Panc1 (cell line): ENCODE results near the gene RAB11FIP3. TPM values are rescaled to one million over a fixed set of nuclear protein-coding genes. Genes with fewer than 3 reads are reported as not detected.

ENCODE experiments used
- ATAC-seq: fragments of 200-7000 bp; cut with Tn5 transposase; 2 replicates; pipeline ENCODE4 v1.9.1; 2020; ENCODE audit warnings: mild to moderate bottlenecking, moderate library complexity
- BruUV-seq: library from RNA; stranded (reverse); fragments of 400-500 nt; replicated peaks from 2 replicates; lab custom pipeline; 2021; lab: Mats Ljungman, UMichigan
- CTCF ChIA-PET: fragments of 300-600 bp; sonication (Branson Sonifier 250); formaldehyde crosslinking; loops from one replicate; lab custom pipeline; 2022; ENCODE audit warnings: antibody characterized with exemption; lab: Charles Lee
- POLR2A ChIA-PET: fragments of 300-600 bp; sonication (Branson Sonifier 250); formaldehyde crosslinking; loops from one replicate; lab custom pipeline; 2022; ENCODE audit warnings: antibody characterized with exemption; lab: Charles Lee
- DNase-seq: peaks from one replicate; pipeline ENCODE4 v3.0.0-alpha.2; 2010; ENCODE audit warnings: low read depth, low spot score
- H3K27ac ChIP-seq: 2 replicates; pipeline ENCODE4 v1.5.1; 2011; ENCODE audit warnings: mild to moderate bottlenecking, low read length, inconsistent platforms
- H3K27me3 ChIP-seq: fragments of 200-500 bp; sonication (Bioruptor generic); 2 replicates; pipeline ENCODE4 v1.6.0; 2014; ENCODE audit warnings: low read length, inconsistent platforms; ENCODE audit not compliant: control insufficient read depth, insufficient read depth
- H3K36me3 ChIP-seq: fragments of 200-500 bp; sonication (Bioruptor generic); 2 replicates; pipeline ENCODE4 v1.5.1; 2014; ENCODE audit warnings: inconsistent platforms, mild to moderate bottlenecking, low read length, moderate library complexity; ENCODE audit not compliant: control insufficient read depth, insufficient read depth
- H3K4me1 ChIP-seq: 2 replicates; pipeline ENCODE4 v1.5.1; 2011; ENCODE audit warnings: inconsistent platforms, mild to moderate bottlenecking, low read length, moderate library complexity; ENCODE audit not compliant: control insufficient read depth, insufficient read depth
- H3K4me3 ChIP-seq, 2 experiments: 2 replicates each; pipeline ENCODE4 v1.5.1; 2011 to 2012; ENCODE audit warnings: low read depth in 2 of 2, low read length in 2 of 2, mild to moderate bottlenecking in 2 of 2, inconsistent platforms in 1 of 2, moderate library complexity in 1 of 2
- H3K9me3 ChIP-seq: fragments of 200-500 bp; sonication (Bioruptor generic); 2 replicates; pipeline ENCODE4 v1.5.1; 2014; ENCODE audit warnings: low read depth, mild to moderate bottlenecking, inconsistent platforms, low read length, moderate library complexity; ENCODE audit not compliant: control insufficient read depth, insufficient read depth
- CTCF ChIP-seq: fragments of 450-650 bp; IDR thresholded peaks from 2 replicates; pipeline ENCODE4 v1.5.1; 2017; ENCODE audit warnings: mild to moderate bottlenecking
- POLR2AphosphoS5 ChIP-seq: IDR thresholded peaks from 2 replicates; pipeline ENCODE4 v1.6.1; 2012; ENCODE audit warnings: mild to moderate bottlenecking, low read depth, low read length, moderate library complexity
- REST ChIP-seq, 2 experiments: IDR thresholded peaks; 2 replicates each; pipeline ENCODE4 v1.6.1; 2011 to 2012; ENCODE audit warnings: low read depth in 2 of 2, control low read depth in 1 of 2, low read length in 1 of 2, mild to moderate bottlenecking in 1 of 2, moderate library complexity in 1 of 2; ENCODE audit not compliant: insufficient read depth in 1 of 2
- SIN3A ChIP-seq: IDR thresholded peaks from 2 replicates; pipeline ENCODE4 v1.6.1; 2012; ENCODE audit warnings: low read depth, mild to moderate bottlenecking, low read length, moderate library complexity, borderline replicate concordance; ENCODE audit not compliant: insufficient read depth
- TCF7L2 ChIP-seq: IDR thresholded peaks from 2 replicates; pipeline ENCODE4 v1.6.1; 2011; ENCODE audit warnings: mild to moderate bottlenecking, low read depth, low read length, inconsistent platforms
- in situ Hi-C: cut with HindIII; loops from 2 replicates; pipeline ENCODE4 v1.10.0; 2016; ENCODE audit warnings: low sequenced_read_pairs, low pct_unique_long_range_greater_than_20kb
- intact Hi-C: fragments of 100-400 bp; cut with micrococcal nuclease; formaldehyde crosslinking; loops from one replicate; pipeline ENCODE4 v1.10.0; 2022; ENCODE audit not compliant: unreplicated experiment
- total RNA-seq: library from RNA; stranded (reverse); gene quantifications from one replicate; pipeline ENCODE4 v1.2.1, GENCODE V29; 2021; ENCODE audit not compliant: unreplicated experiment

The RAB11FIP3 gene
- total RNA-seq, 1 experiment from 2014 or later, result 57.3 TPM

GRCh38 chr16:457732-458400 is 32.4 kb downstream of the RAB11FIP3 start:
- Histone ChIP-seq H3K27ac (0 out of 2 replicates have a peak overlapping the region, but pooled peaks have one; percentile 39), H3K4me3 (no peak overlapping the region), H3K36me3 (no peaks in the 10 kb centered on the region), H3K4me1 (0 out of 2 replicates have a peak, but pooled peaks cover 6% of the 10 kb centered on the region), H3K27me3 (no peaks in the 10 kb centered on the region), H3K9me3 (no peaks in the 10 kb centered on the region)
- CTCF ChIA-PET, result interaction anchor here (0.6 kb wide), 1 partner anchor 49 kb away, joined by 4 read pairs; no protein-coding TSS in a partner anchor
- no peak for TF ChIP-seq CTCF
- no peak for TF ChIP-seq REST (IDR thresholded peaks at IDR 0.05; ENCODE audit: insufficient read depth in 1 of 2, low read depth in 2 of 2, low read length in 1 of 2)
- no peak for TF ChIP-seq SIN3A
- TF ChIP-seq POLR2AphosphoS5, result no peak
- TF ChIP-seq TCF7L2, result no peak
- DNase-seq (no peak), ATAC-seq (peak; percentile 71)
- in situ Hi-C loops, result no loop called here
- intact Hi-C loops, result no loop called here
- POLR2A ChIA-PET, result no interaction called here
- no TSS peak for BruUV-seq

- in situ Hi-C loops, result no loop called here
- no peak overlapping the region for H3K4me3 ChIP-seq
- CTCF ChIA-PET, result no interaction called here
- ATAC-seq, result no peak
- no peak overlapping the region for H3K27ac ChIP-seq
- TF ChIP-seq REST (IDR thresholded peaks at IDR 0.05; ENCODE audit: insufficient read depth in 1 of 2, low read depth in 2 of 2, low read length in 1 of 2) (no peak), SIN3A (no peak), CTCF (no peak), POLR2AphosphoS5 (no peak), TCF7L2 (no peak)
- 0 out of 2 replicates have a peak, but pooled peaks cover 6% of the 10 kb centered on the region for H3K4me1 ChIP-seq
- H3K36me3 ChIP-seq, result no peaks in the 10 kb centered on the region
- no peaks in the 10 kb centered on the region for H3K9me3 ChIP-seq
- POLR2A ChIA-PET, result no interaction called here
- DNase-seq, result no peak
- H3K27me3 ChIP-seq, result no peaks in the 10 kb centered on the region
- intact Hi-C loops, result no loop called here
- BruUV-seq, result no TSS peak
Measured at GRCh38 chr16:459761-460160, 34.3 kb downstream of the RAB11FIP3 start.
